Mammary epithelial cell (primary cell): Measurements from ENCODE around the gene STK32B.

Experiments
- EZH2 ChIP-seq: IDR thresholded peaks from 2 replicates; pipeline ENCODE4 v1.6.1; 2012; ENCODE audit warnings: low read length, inconsistent platforms, borderline replicate concordance
- TF ChIP-seq, protein P1 (sequence below), 2 donors: IDR thresholded peaks in 1 of 2; conservative IDR thresholded peaks in 1 of 2; 2 replicates each; pipeline ENCODE4 v1.5.1; 2011 to 2012; ENCODE audit warnings: inconsistent platforms in 2 of 2, low read length in 2 of 2, mild to moderate bottlenecking in 2 of 2, control low read depth in 1 of 2, low read depth in 1 of 2; ENCODE audit not compliant: insufficient read depth in 1 of 2; ENCODE audit errors: extremely low read depth in 1 of 2

DNA sequence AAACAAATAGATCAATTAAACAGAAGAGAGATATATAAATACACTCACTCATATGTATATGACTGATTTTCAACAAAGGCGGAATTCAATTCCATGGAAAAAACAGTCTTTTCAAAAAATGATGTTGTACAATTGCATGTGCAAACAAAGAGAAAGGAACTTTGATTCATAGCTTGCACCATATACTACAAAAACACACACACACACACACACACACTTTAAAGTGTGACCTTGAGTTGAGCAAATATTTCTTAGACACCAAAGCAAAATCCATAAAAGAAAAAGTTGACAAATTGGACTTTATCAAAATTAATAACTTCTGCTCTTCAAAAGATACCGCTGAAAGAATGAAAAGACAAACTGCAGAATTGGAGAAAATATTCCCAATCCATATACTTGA is 488.3 kb downstream of the STK32B start:
- TF ChIP-seq, protein P1, sequence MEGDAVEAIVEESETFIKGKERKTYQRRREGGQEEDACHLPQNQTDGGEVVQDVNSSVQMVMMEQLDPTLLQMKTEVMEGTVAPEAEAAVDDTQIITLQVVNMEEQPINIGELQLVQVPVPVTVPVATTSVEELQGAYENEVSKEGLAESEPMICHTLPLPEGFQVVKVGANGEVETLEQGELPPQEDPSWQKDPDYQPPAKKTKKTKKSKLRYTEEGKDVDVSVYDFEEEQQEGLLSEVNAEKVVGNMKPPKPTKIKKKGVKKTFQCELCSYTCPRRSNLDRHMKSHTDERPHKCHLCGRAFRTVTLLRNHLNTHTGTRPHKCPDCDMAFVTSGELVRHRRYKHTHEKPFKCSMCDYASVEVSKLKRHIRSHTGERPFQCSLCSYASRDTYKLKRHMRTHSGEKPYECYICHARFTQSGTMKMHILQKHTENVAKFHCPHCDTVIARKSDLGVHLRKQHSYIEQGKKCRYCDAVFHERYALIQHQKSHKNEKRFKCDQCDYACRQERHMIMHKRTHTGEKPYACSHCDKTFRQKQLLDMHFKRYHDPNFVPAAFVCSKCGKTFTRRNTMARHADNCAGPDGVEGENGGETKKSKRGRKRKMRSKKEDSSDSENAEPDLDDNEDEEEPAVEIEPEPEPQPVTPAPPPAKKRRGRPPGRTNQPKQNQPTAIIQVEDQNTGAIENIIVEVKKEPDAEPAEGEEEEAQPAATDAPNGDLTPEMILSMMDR (conservative IDR thresholded peaks at IDR 0.05 in 1 of 2, IDR thresholded peaks at IDR 0.05 in 1 of 2; ENCODE audit: extremely low read depth in 1 of 2, insufficient read depth in 1 of 2, low read depth in 1 of 2, low read length in 2 of 2) = no peak
- TF ChIP-seq EZH2 = no peak
